ENCODE measurements around the gene TLR3.

TLR3 gene

DNA sequence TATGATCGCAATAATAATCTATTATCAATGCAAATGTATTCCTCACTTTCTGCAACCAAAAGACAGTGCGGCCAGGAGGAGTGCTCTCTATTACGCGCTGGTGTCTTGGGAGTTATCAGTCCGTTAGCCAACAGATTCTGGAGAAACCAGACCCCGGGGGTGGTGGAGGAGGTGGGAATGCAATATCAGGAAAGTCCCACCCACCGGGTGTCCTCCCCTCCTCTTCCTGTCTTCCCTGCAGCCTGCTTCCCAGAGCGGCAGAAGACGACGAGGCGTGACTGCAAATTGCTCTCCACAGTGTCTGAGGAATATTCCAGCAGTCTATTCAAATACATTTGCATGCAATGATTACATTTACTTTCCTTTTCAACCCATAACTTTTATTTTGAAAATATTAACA is 17.9 kb upstream of the TLR3 start:
- TF ChIP-seq CTCF (IDR thresholded peaks at IDR 0.05; ENCODE audit: low read depth, low read length, missing control alignments) = no peak
- no peak overlapping the region for H3K4me3 ChIP-seq (replicated peaks; ENCODE audit: low read depth, low read length)
- DNase-seq (ENCODE audit: extremely low read depth, low read depth) = no peak

DNA sequence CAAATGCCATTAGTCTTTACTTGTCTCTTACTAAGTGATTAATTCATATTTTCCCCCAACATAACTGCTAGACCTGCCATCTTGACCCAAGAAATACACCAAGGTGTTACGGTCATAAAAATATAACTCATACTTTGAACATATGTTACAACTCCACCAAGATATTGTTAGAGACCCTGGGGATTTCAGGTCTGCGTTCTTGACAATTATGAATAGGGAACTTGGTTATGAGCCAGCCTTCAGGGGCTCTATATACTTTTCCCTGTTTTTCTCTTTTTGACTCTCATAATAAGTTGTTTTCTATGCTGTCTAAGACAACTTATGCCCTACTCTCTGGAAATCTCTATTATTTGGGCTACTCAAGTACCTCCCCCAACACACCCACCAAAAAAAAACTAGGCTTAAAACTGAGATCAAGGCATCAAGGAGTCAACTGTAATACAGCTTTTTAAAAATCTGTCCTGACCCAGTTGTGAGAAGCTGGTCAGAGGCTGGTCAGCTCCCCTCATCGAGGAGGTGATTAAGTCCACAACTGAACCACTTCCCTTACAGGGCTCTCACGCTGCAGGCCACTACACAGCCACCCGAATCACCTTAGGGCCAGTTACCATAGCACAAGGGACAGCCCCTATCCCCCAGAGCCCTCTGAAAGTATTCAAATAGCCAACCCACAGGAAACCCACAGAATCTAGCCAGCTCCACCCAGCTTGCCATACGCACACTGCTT is 10.5 kb upstream of the TLR3 start:
- H3K4me3 ChIP-seq (replicated peaks; ENCODE audit: low read depth, low read length) = no peak overlapping the region
- TF ChIP-seq CTCF (IDR thresholded peaks at IDR 0.05; ENCODE audit: low read depth, low read length, missing control alignments) = no peak

DNA sequence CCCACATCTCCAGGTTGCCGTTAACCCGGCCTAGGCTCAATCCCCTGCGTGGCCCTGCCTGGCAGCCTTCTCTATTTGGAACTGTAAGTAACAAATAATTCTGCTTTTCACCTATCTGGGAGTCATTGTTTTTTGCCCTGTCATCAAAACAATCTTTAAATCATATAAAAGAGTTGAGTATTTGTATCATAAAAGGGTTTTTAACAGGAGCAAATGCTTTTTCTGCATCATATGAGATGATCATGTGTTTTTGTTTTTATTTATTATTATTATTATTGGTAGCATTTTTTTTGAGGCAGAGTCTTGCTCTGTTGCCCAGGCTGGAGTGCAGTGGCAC is 10.0 kb upstream of the TLR3 start:
- DNase-seq (ENCODE audit: extremely low read depth, low read depth) = no peak
- no peak overlapping the region for H3K4me3 ChIP-seq (replicated peaks; ENCODE audit: low read depth, low read length)

More for the DNA sequence above, 10.5 kb upstream of the TLR3 start:
- no peak for DNase-seq (ENCODE audit: extremely low read depth, low read depth)

DNA sequence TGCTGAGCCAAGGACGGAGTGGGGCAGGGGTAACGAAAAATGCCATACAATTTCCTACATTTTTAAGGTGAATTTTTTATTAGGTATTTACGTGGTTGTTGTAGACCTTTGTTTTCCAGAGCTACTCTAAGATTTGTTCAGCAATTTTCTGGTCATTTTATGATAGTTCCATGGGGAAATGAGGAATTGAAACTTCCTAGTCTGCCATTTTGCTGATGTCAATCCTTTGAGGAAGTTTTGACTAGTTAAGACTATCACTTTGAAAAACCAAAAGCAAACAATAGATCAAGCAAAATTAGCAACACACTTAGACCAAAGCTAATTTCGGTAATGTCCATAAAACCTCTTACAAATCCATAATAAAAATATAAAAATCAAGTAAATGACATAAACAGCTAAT is 7.0 kb upstream of the TLR3 start:
- DNase-seq (ENCODE audit: extremely low read depth, low read depth) = no peak
- TF ChIP-seq CTCF (IDR thresholded peaks at IDR 0.05; ENCODE audit: low read depth, low read length, missing control alignments) = no peak
- H3K4me3 ChIP-seq (replicated peaks; ENCODE audit: low read depth, low read length) = no peak overlapping the region

More for the DNA sequence above, 10.0 kb upstream of the TLR3 start:
- no peak for TF ChIP-seq CTCF (IDR thresholded peaks at IDR 0.05; ENCODE audit: low read depth, low read length, missing control alignments)

GRCh38 chr4:186067757-186068385 is 1.1 kb upstream of the TLR3 start:
- H3K4me3 ChIP-seq (replicated peaks; ENCODE audit: low read depth, low read length) = no peak overlapping the region
- peak; percentile 36 for TF ChIP-seq CTCF (IDR thresholded peaks at IDR 0.05; ENCODE audit: low read depth, low read length, missing control alignments)
- peak; percentile 40 for DNase-seq (ENCODE audit: extremely low read depth, low read depth)

- DNase-seq (ENCODE audit: extremely low read depth, low read depth) = no peak
- TF ChIP-seq CTCF (IDR thresholded peaks at IDR 0.05; ENCODE audit: low read depth, low read length, missing control alignments) = no peak
- peak overlapping the region; percentile 45; the same call in 1 of the 2 replicates for H3K4me3 ChIP-seq (replicated peaks; ENCODE audit: low read depth, low read length)
Measured at GRCh38 chr4:186069729-186070128, 773 bp downstream of the TLR3 start.
